Activated naive CD8-positive, alpha-beta T cell treated with anti-CD3 and anti-CD28 coated beads, Interleukin-2, amount 10 ng/mL, durations not matched to agents 7 days and 5 days (primary cell): ENCODE measurements around the gene MAP4K3. TPM values are rescaled to one million over a fixed set of nuclear protein-coding genes. Genes with fewer than 3 reads are reported as not detected.

Experiments used
- ATAC-seq: fragments of 150-1000 bp; cut with Tn5 transposase; one replicate; pipeline ENCODE4 v1.10.0; 2021; ENCODE audit warnings: low read depth, moderate library complexity
- POLR2A ChIA-PET: fragments of 350-600 bp; sonication (Branson Sonifier 250); formaldehyde crosslinking; loops from one replicate; lab custom pipeline; 2021; ENCODE audit warnings: antibody characterized with exemption; lab: Charles Lee
- DNase-seq: peaks from one replicate; pipeline ENCODE4 v3.0.0; 2021
- H3K27ac Mint-ChIP-seq: one replicate; pipeline ENCODE4 v1.8.0; 2022; ENCODE audit warnings: mild to moderate bottlenecking, mixed read lengths
- H3K27me3 Mint-ChIP-seq: one replicate; pipeline ENCODE4 v1.8.0; 2022; ENCODE audit warnings: mild to moderate bottlenecking, moderate library complexity, mixed read lengths
- H3K36me3 Mint-ChIP-seq: one replicate; pipeline ENCODE4 v1.8.0; 2021; ENCODE audit warnings: mild to moderate bottlenecking, mixed read lengths
- H3K4me1 Mint-ChIP-seq: one replicate; pipeline ENCODE4 v1.8.0; 2021; ENCODE audit warnings: mixed read lengths
- H3K4me3 Mint-ChIP-seq: one replicate; pipeline ENCODE4 v1.8.0; 2022; ENCODE audit warnings: mild to moderate bottlenecking, moderate library complexity, mixed read lengths
- H3K9me3 Mint-ChIP-seq: one replicate; pipeline ENCODE4 v1.8.0; 2021; ENCODE audit warnings: mixed read lengths
- total RNA-seq, 2 experiments: library from RNA; stranded (reverse); gene quantifications; one replicate each; pipeline ENCODE4 v1.2.3, GENCODE V29; 2021

The MAP4K3 gene
- total RNA-seq, 2 experiments from 2014 or later, result 12.1 to 13.7 TPM

DNA sequence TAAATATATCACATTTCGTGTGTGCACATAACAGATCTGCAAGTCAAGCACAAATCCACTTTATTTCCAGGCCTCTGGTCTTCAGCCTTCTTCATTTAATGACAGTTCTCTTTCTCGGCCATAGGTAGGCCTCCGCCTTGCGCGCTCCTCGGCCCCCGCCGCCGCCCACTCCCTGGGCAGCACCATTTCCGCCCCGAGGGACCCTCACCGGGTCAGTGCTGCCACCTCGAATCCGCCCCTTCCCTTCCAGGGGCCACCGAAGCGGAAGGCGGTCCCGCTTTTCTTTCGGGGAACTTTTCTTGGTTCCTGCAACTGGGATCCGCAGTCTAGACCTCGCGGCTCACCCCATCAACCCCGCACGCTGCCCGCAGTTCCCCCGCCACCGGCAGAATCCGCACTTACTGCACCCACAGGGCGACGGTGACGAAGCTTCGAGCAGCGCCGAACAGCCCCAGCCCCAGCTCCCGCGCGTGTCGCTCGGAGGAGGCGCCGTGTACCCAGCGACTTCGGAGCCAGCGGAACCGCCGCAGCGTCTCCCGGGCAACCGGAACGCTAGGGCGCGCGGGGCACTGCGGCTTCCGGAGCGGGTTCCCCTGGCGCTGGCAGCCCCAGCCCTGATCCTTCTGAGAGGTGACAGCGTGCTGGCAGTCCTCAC, 193.5 kb downstream of the MAP4K3 start, which contains the start of gene CDKL4:
Gene CDKL4 (minus strand): TSS at position 502 of the 655 bp plus-strand sequence.
- H3K9me3 Mint-ChIP-seq, result peaks cover 1% of the 10 kb centered on the region
- H3K36me3 Mint-ChIP-seq, result peaks cover 2% of the 10 kb centered on the region
- H3K27me3 Mint-ChIP-seq, result no peaks in the 10 kb centered on the region
- peak within 1 kb of the TSS; percentile 84 for H3K4me3 Mint-ChIP-seq
- POLR2A ChIA-PET, result no interaction called here
- peak within 1 kb of the TSS; percentile 85 for H3K27ac Mint-ChIP-seq
- DNase-seq (peak; percentile 65), ATAC-seq (peak; percentile 43)
- peaks cover 20% of the 10 kb centered on the region for H3K4me1 Mint-ChIP-seq

DNA sequence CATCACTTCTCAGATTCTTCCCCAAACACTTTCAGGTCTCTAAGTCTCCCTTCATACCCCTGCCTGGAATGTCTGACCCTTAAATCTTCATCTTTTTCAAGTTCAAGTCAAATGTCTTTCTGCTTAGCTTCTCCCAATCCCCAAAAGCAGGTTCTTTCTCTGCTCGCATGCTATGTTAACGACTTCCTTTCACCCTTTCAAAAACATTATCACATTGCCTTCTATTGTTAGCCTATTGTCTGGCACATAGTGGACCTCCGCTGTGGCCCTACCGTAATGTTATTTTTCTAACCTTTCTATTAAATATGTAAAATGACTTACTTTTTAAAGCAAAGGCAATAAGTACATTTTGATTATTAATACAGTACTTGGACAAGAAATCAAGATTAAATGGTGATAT, 195.5 kb downstream of the MAP4K3 start:
- Mint-ChIP-seq H3K27me3 (no peaks in the 10 kb centered on the region), H3K4me1 (peaks cover 20% of the 10 kb centered on the region), H3K36me3 (peaks cover 4% of the 10 kb centered on the region), H3K4me3 (no peak overlapping the region), H3K27ac (no peak overlapping the region), H3K9me3 (peaks cover 5% of the 10 kb centered on the region)
- no peak for ATAC-seq
- DNase-seq, result no peak
- POLR2A ChIA-PET, result no interaction called here

DNA sequence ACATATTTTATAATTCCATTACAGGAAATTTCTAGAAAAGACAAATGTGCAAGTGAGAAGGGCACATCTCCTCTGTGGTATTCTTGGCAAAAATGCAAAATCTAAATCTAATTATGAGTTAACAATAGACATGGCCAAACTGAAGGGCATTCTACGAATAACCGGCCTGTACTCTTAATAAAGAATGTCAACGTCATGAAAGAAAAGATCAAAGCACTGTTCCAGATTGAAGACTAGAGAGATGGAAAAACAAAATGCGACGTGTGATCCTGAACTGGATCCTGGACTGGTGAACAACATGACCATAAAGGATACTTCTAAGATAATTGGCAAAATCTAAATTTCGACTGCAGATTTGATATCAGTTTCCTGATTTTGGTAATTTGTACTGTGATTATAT, 196.3 kb downstream of the MAP4K3 start:
- POLR2A ChIA-PET, result no interaction called here
- H3K9me3 Mint-ChIP-seq, result peaks cover 5% of the 10 kb centered on the region
- H3K27ac Mint-ChIP-seq, result no peak overlapping the region

DNA sequence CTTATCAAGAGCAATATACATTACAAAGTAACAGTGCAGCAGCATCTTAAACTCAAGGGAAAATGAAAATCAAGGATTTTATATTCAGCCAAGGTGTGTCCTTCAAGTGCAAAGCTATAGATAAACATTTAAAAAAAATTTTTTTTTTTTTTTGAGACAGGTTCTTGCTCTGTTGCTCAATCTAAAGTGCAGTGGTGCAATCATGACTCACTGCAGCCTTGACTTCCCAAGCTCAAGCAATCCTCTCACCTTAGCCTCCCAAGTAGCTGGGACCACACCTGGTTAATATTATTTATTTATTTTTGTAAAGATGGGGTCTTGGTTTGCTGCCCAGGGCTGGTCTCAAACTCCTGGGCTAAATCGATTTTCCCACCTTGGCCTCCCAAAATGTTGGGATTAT, 202.3 kb downstream of the MAP4K3 start:
- Mint-ChIP-seq H3K36me3 (peaks cover 6% of the 10 kb centered on the region), H3K9me3 (peaks cover 6% of the 10 kb centered on the region), H3K27ac (no peak overlapping the region), H3K4me3 (no peak overlapping the region), H3K27me3 (peaks cover 2% of the 10 kb centered on the region), H3K4me1 (peaks cover 5% of the 10 kb centered on the region)
- POLR2A ChIA-PET, result no interaction called here
- ATAC-seq, result no peak
- no peak for DNase-seq

More for the DNA sequence above, 196.3 kb downstream of the MAP4K3 start:
- peaks cover 6% of the 10 kb centered on the region for H3K36me3 Mint-ChIP-seq
- no peak overlapping the region for H3K4me3 Mint-ChIP-seq
- DNase-seq, result no peak
- ATAC-seq, result no peak
- peaks cover 13% of the 10 kb centered on the region for H3K4me1 Mint-ChIP-seq
- peaks cover 2% of the 10 kb centered on the region for H3K27me3 Mint-ChIP-seq

DNA sequence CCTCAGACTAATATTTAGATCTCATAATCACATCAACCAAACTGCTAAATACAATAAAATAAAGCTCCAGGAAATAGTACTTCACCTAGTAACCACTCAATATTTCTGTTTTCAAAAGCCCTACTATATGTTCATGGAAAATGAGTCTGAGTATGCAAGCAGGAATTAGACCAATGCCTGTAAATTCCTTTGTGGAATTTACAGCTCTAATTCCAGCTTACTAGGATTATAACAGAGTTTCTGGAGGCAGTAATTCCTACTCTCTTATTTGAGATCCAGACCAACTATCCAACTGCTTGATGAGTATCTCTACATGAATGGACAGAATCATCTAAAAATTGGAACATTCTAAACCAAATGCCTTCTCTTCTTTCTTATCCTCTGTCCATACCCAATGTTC, 204.9 kb downstream of the MAP4K3 start:
- Mint-ChIP-seq H3K27me3 (peaks cover 2% of the 10 kb centered on the region), H3K9me3 (peaks cover 4% of the 10 kb centered on the region), H3K4me3 (no peak overlapping the region), H3K36me3 (peaks cover 4% of the 10 kb centered on the region), H3K27ac (no peak overlapping the region), H3K4me1 (peaks cover 26% of the 10 kb centered on the region)
- DNase-seq (no peak), ATAC-seq (no peak)
- POLR2A ChIA-PET, result no interaction called here

DNA sequence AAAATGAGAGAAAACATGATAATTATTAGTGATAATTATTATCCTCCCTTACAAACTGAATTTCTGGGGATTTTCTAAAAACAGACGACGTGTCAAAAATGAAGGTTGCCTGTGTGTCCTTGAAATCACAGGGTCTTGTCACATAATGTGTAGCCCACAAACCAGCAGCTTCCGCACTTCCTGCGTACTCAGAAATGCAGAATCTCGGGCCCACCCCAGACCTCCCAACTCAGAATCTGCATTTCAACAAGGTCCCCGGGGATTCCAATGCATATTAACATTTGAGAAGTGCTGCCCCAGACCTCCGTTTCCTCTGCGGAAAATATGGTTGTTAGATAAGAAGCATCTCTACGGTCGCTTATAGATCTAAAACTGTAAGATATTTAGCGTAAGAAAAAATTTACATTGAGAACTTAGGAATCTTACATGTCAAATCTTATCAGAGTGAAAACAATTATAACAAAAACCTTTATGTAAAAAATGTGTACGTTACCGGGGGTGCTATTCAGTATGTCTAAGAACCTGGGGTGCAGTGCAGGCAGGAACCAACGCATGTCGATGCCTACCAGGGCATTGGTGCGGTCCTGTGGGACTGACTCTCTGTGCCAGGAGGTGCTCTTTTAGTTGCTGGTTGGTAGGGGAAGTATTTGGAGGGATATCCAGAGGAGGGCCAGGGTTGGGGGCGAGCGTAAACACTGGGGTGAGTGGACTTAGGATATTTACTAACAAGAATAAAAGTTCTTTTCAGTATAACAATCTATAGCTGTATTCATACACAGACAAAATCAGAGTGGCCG, 208.5 kb downstream of the MAP4K3 start:
- POLR2A ChIA-PET, result interaction anchor here (0.6 to 7.1 kb wide), 17 partner anchors 11 to 478 kb away, joined by 3 to 166 read pairs (median 5); partner anchors contain the start of gene SOS1
- DNase-seq (peak; percentile 65), ATAC-seq (peak; percentile 74)
- peak overlapping the region; percentile 79 for H3K4me3 Mint-ChIP-seq
- peaks cover 5% of the 10 kb centered on the region for H3K36me3 Mint-ChIP-seq
- no peaks in the 10 kb centered on the region for H3K9me3 Mint-ChIP-seq
- peaks cover 48% of the 10 kb centered on the region for H3K4me1 Mint-ChIP-seq
- peak overlapping the region; percentile 90 for H3K27ac Mint-ChIP-seq
- H3K27me3 Mint-ChIP-seq, result no peaks in the 10 kb centered on the region

DNA sequence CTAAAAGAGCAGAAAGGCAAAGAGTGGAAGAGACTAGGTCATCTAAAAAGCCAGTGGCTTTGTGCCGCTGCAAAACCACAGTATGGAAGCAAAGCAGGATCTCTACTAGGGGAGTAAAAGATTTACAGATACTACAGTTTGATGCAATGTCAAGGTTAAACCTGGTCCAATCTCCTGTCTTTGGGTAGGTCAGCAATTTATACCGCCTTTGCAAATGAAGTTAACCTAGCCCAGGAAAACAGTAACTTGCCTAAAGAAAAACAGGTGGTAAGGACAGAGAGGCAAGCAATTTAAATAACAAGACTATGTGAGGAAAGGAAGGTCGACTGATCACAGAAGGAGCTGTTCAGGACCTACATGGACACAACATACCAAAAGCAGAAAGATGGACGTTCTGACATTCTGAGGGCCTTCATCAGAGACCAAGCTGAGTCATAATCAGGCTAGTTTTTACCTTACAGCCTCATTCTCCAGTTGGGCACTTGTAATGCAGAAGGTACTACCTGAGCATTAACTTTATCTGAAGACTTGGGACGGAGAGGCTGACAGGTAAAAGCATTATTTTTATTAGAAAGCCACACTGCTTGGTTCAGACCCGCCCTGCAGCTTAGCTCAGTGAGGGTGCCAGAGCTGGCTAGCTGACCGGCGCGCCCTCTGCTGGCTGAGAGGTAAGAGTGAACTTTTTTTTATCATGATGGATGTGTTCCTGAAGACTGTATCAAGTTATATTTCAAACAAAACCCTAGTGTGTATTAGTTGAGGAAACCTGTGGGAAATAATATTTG, 209.3 kb downstream of the MAP4K3 start:
- peak overlapping the region; percentile 90 for H3K27ac Mint-ChIP-seq
- H3K4me1 Mint-ChIP-seq, result peaks cover 46% of the 10 kb centered on the region

DNA sequence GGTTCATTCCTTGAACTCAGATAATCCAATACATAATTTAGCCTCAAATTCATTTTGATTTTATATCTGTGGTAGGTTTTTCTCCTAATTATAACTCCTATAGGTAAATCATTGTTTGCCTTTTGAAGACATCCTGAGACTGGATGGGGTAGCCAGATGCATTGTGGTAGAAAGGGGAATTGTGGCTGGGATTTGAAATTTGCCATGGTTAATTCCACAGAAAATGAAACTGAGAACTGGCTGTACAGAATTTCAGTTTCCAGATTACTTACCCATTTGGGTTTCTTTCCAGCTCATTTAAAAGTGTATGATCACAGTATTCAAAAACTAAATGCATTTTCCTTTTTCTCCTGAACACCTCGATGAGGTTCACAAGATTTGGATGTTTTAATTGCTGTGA, 211.5 kb downstream of the MAP4K3 start:
- peaks cover 21% of the 10 kb centered on the region for H3K36me3 Mint-ChIP-seq
- no peak for DNase-seq
- H3K9me3 Mint-ChIP-seq, result peaks cover 7% of the 10 kb centered on the region
- H3K4me1 Mint-ChIP-seq, result peaks cover 54% of the 10 kb centered on the region
- peak overlapping the region; percentile 57 for H3K4me3 Mint-ChIP-seq
- POLR2A ChIA-PET, result interaction anchor here (1.8 to 7.1 kb wide), 4 partner anchors 93 to 105 kb away, joined by 5 to 166 read pairs (median 54); partner anchors contain the start of gene SOS1
- ATAC-seq, result no peak
- peak overlapping the region; percentile 71 for H3K27ac Mint-ChIP-seq
- H3K27me3 Mint-ChIP-seq, result no peaks in the 10 kb centered on the region

More for the DNA sequence above, 209.3 kb downstream of the MAP4K3 start:
- ATAC-seq (peak; percentile 79), DNase-seq (peak; percentile 90)
- Mint-ChIP-seq H3K9me3 (no peaks in the 10 kb centered on the region), H3K36me3 (peaks cover 7% of the 10 kb centered on the region), H3K4me3 (peak overlapping the region; percentile 79), H3K27me3 (no peaks in the 10 kb centered on the region)
- POLR2A ChIA-PET, result interaction anchor here (0.9 to 7.1 kb wide), 14 partner anchors 10 to 169 kb away, joined by 3 to 166 read pairs (median 8); partner anchors contain the start of gene SOS1

DNA sequence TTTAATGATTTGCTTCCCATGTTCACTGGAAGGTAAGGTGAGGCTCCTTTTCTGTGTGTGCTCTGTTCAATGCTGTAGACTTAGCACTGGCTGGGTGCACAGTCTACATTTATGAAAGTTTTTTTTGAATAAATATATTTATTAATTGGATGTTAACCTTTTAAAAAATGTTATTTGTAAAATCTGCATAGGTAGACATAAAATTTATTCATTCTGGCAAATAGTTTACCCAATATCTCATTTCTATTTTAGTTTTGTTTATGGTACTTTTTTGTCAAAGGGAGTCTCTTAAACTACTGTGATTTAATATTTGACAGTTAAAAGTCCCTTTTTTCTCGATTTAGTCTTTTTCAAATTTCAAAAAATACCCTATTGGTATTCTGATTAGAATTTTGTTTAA, 213.2 kb downstream of the MAP4K3 start:
- peaks cover 55% of the 10 kb centered on the region for H3K4me1 Mint-ChIP-seq
- peaks cover 7% of the 10 kb centered on the region for H3K9me3 Mint-ChIP-seq

DNA sequence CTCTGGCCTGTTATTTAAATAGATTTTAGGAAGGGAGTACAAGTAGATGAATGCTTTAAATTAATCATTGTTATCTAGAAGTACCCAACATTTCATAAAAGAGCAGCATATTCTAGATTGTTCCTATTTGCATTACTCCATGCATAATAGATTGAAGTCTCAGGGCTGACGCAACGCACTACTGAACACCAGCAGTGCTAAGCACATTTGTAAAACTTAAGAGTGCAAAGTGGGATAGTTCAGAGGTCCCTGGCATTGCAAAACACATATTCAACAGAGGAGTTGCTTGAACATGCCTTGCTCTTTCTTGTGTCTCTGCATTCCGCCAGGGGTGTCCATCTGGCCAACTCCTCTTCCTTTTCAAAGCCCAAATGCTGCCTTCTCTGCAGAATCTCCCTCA, 215.6 kb downstream of the MAP4K3 start:
- H3K9me3 Mint-ChIP-seq, result peaks cover 7% of the 10 kb centered on the region
- peaks cover 57% of the 10 kb centered on the region for H3K4me1 Mint-ChIP-seq
- peak overlapping the region; percentile 6 for H3K27ac Mint-ChIP-seq
- POLR2A ChIA-PET, result interaction anchor here (1.3 kb wide), 1 partner anchor 97 kb away, joined by 4 read pairs; no protein-coding TSS in a partner anchor
- no peak for ATAC-seq
- DNase-seq, result no peak
- peaks cover 26% of the 10 kb centered on the region for H3K36me3 Mint-ChIP-seq
- H3K4me3 Mint-ChIP-seq, result no peak overlapping the region
- no peaks in the 10 kb centered on the region for H3K27me3 Mint-ChIP-seq

More for the DNA sequence above, 213.2 kb downstream of the MAP4K3 start:
- peaks cover 25% of the 10 kb centered on the region for H3K36me3 Mint-ChIP-seq
- DNase-seq (no peak), ATAC-seq (no peak)
- no peaks in the 10 kb centered on the region for H3K27me3 Mint-ChIP-seq
- POLR2A ChIA-PET, result interaction anchor here (1.5 to 7.1 kb wide), 2 partner anchors 99 to 104 kb away, joined by 6 to 166 read pairs; partner anchors contain the start of gene SOS1
- no peak overlapping the region for H3K4me3 Mint-ChIP-seq
- H3K27ac Mint-ChIP-seq, result no peak overlapping the region

DNA sequence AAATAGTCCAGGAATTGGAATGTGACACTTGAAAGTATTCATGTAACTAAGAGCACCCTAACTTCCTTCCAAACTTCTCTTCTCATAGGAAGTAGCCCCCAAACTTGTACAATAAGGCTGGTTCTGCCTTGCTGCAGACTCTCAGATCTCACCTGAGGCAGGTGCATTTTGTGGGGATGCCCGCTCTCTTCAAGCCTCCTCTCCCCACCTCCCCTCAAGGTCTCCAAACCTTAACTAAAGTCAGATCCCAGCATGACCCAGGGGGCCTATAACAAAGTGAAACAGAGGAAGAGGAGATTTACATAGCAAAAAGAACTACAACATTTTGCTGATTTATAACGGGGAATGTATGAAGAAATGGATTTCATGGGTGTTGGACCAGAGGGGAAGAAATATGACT, 216.9 kb downstream of the MAP4K3 start:
- Mint-ChIP-seq H3K9me3 (peaks cover 7% of the 10 kb centered on the region), H3K27ac (peak overlapping the region; percentile 84), H3K36me3 (peaks cover 27% of the 10 kb centered on the region), H3K4me3 (peak overlapping the region; percentile 49), H3K27me3 (no peaks in the 10 kb centered on the region), H3K4me1 (peaks cover 60% of the 10 kb centered on the region)
- ATAC-seq (no peak), DNase-seq (no peak)
- POLR2A ChIA-PET, result interaction anchor here (5.2 to 6.1 kb wide), 2 partner anchors 93 to 100 kb away, joined by 94 to 119 read pairs; partner anchors contain the start of gene SOS1

DNA sequence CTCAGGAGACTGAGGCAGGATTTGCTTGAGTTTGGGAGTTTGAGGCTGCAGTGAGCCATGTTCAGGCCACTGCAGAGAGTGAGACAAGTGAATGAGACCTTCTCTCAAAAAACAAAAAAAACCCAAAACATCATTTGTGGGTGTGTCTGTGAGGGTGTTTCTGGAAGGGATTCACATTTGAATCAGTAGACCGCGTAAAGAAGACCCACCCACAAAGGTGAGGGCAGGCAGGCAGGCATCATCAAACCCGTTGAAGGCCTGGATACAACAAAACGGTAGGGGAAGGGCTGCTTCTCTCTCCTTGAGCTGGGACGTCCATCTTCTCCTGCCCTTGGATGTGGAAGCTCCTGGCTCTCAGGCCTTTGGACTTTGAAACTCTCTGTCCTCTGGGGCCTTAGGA, 218.7 kb downstream of the MAP4K3 start:
- POLR2A ChIA-PET, result interaction anchor here (1.0 to 6.1 kb wide), 7 partner anchors 10 to 467 kb away, joined by 3 to 119 read pairs (median 21); partner anchors contain the start of genes SOS1 and SRSF7
- DNase-seq (no peak), ATAC-seq (no peak)
- H3K9me3 Mint-ChIP-seq, result peaks cover 8% of the 10 kb centered on the region
- peaks cover 65% of the 10 kb centered on the region for H3K4me1 Mint-ChIP-seq
- peak overlapping the region; percentile 96 for H3K27ac Mint-ChIP-seq
- H3K27me3 Mint-ChIP-seq, result no peaks in the 10 kb centered on the region
- H3K4me3 Mint-ChIP-seq, result peak overlapping the region; percentile 55
- H3K36me3 Mint-ChIP-seq, result peaks cover 34% of the 10 kb centered on the region
